ENCODE measurements around the gene DCBLD2.

DNA sequence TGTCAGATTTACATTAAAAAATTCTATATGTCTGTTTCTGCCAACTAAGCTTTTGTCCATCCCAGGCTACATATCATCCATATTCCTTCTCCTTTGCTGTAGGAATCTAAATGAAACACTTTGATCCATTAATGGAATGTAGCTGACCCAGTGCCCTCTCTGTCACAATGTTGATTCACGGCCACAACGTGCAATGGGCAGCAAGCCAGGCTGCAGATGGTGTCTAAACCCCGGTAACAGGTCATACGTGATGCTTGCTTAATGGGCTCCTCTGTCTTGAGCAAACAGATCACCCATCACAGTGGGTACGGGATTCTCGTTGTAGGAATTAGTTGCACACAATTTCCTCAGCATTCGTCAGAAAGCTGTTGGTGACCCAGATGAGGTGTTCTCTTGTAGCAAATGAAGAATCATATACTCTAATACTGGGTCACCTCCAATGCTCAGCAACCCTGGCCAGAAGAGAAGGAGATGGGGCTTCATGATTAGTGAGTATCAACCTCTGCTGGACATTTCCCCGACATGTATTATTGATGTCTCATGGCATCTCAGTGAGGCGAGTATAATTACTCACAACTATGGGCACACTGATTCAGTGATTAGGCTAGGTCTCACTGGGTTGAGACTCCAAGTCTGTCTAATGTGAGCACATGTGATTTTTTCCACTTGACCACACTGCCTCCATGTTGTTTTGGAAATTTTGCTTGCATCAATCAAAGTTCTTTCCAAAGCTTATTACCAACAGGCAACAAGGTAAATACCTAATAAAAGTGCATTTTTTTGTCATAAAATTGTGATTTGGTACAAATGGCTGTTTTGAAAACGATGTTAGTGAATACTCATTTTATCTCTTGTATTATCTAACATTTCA lies 12.9 kb upstream of the DCBLD2 start:
- TF ChIP-seq, protein P1, sequence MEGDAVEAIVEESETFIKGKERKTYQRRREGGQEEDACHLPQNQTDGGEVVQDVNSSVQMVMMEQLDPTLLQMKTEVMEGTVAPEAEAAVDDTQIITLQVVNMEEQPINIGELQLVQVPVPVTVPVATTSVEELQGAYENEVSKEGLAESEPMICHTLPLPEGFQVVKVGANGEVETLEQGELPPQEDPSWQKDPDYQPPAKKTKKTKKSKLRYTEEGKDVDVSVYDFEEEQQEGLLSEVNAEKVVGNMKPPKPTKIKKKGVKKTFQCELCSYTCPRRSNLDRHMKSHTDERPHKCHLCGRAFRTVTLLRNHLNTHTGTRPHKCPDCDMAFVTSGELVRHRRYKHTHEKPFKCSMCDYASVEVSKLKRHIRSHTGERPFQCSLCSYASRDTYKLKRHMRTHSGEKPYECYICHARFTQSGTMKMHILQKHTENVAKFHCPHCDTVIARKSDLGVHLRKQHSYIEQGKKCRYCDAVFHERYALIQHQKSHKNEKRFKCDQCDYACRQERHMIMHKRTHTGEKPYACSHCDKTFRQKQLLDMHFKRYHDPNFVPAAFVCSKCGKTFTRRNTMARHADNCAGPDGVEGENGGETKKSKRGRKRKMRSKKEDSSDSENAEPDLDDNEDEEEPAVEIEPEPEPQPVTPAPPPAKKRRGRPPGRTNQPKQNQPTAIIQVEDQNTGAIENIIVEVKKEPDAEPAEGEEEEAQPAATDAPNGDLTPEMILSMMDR (conservative IDR thresholded peaks at IDR 0.05): no peak
- no peak for TF ChIP-seq EZH2 (IDR thresholded peaks at IDR 0.05; ENCODE audit: low read depth)
